ENCODE measurements around the gene IL1RL2.

The IL1RL2 gene

DNA sequence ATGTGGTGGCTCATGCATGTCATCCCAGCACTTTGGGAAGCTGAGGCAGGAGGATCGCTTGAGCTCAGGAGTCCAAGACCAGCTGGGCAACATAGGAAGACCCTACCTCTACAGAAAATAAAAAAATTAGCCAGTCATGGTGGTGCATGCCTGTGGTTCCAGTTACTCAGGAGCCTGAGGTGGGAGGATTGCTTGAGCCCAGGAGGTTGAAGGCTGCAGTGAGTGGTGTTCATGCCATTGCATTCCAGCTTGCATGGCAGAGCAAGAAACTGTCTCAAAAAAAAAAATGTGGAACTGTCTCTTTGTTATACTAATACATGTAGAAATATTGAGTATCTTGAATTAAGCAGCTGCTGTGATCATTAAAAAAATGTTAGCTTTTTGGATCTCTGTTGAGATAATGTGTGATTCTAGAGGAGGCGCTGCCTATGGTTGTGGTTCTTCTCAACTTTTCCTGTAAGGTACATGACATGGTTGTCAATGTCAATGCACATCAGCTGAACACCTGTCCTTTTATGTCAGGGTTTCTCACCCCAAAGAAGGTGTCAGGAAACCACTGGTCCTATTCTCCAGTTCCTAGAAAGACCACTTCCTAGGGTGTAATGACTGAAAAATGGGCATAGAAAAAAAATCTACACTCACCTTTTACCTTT is 89.9 kb downstream of the IL1RL2 start:
- TF ChIP-seq SIN3A (IDR thresholded peaks at IDR 0.05; ENCODE audit: borderline replicate concordance, insufficient read depth, low read length) (no peak), POLR2AphosphoS5 (IDR thresholded peaks at IDR 0.05; ENCODE audit: low read depth, low read length) (no peak), FOXP2 (optimal IDR thresholded peaks at IDR 0.05; ENCODE audit: borderline replicate concordance, extremely low read depth, extremely low read length, insufficient read depth) (no peak), REST (IDR thresholded peaks at IDR 0.05; ENCODE audit: insufficient read depth in 1 of 2, low read depth in 2 of 2, low read length in 2 of 2) (no peak)

- TF ChIP-seq SIN3A (IDR thresholded peaks at IDR 0.05; ENCODE audit: borderline replicate concordance, insufficient read depth, low read length): no peak
- TF ChIP-seq REST (IDR thresholded peaks at IDR 0.05; ENCODE audit: insufficient read depth in 1 of 2, low read depth in 2 of 2, low read length in 2 of 2): peak in 1 of 2 experiments; percentile 53; a peak in 1 of 4 replicates
- TF ChIP-seq POLR2AphosphoS5 (IDR thresholded peaks at IDR 0.05; ENCODE audit: low read depth, low read length): no peak
- TF ChIP-seq TAF1 (IDR thresholded peaks at IDR 0.05; ENCODE audit: borderline replicate concordance, insufficient read depth, low read length): no peak
- TF ChIP-seq FOXP2 (optimal IDR thresholded peaks at IDR 0.05; ENCODE audit: borderline replicate concordance, extremely low read depth, extremely low read length, insufficient read depth): no peak
These were observed 90.4 kb downstream of the IL1RL2 start for GRCh38 chr2:102277202-102277700.

DNA sequence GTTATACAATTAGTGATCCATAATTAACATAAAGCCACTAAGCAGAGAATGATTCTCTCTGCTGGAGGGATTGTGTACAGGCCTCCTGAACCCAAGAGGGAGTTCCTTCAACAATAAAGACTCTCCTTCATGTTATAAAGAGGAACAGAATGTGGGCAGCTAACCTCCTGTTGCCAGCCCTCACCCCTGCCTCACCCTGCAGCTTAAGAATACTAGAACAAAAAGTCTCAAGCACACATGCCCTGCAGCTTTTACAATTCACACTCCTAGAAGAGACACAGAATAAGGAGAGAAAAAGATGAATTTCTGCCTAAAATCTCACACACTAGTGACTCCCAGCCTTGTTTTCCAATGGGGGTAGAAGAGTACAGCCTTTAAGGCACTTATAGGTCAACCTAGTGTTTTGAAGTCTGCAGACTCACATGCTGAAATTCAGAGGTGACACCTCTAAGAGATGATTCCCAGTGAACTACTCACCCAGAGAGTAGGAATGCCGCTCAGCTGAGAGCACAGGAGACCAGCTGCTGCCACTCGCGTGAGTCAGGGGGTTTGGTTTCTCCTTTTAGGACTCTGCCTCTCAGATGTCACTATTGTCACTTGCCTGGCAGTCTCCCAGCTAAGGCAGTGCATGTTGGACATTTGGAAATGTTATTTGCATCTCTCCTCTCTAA is 92.0 kb downstream of the IL1RL2 start:
- TF ChIP-seq POLR2AphosphoS5 (IDR thresholded peaks at IDR 0.05; ENCODE audit: low read depth, low read length): no peak
- no peak for TF ChIP-seq REST (IDR thresholded peaks at IDR 0.05; ENCODE audit: insufficient read depth in 1 of 2, low read depth in 2 of 2, low read length in 2 of 2)
- no peak for TF ChIP-seq FOXP2 (optimal IDR thresholded peaks at IDR 0.05; ENCODE audit: borderline replicate concordance, extremely low read depth, extremely low read length, insufficient read depth)
- TF ChIP-seq SIN3A (IDR thresholded peaks at IDR 0.05; ENCODE audit: borderline replicate concordance, insufficient read depth, low read length): no peak
- TF ChIP-seq TAF1 (IDR thresholded peaks at IDR 0.05; ENCODE audit: borderline replicate concordance, insufficient read depth, low read length): no peak

- no peak for TF ChIP-seq SIN3A (IDR thresholded peaks at IDR 0.05; ENCODE audit: borderline replicate concordance, insufficient read depth, low read length)
- no peak for TF ChIP-seq POLR2AphosphoS5 (IDR thresholded peaks at IDR 0.05; ENCODE audit: low read depth, low read length)
- TF ChIP-seq FOXP2 (optimal IDR thresholded peaks at IDR 0.05; ENCODE audit: borderline replicate concordance, extremely low read depth, extremely low read length, insufficient read depth): no peak
- TF ChIP-seq TAF1 (IDR thresholded peaks at IDR 0.05; ENCODE audit: borderline replicate concordance, insufficient read depth, low read length): no peak
- TF ChIP-seq REST (IDR thresholded peaks at IDR 0.05; ENCODE audit: insufficient read depth in 1 of 2, low read depth in 2 of 2, low read length in 2 of 2): no peak
These were observed 92.5 kb downstream of the IL1RL2 start for GRCh38 chr2:102279391-102279735.

Measured in PFSK-1 (cell line).